Posterior vena cava (tissue), 2 donors: ENCODE results near the gene ENOX2. TPM values are rescaled to one million over a fixed set of nuclear protein-coding genes. Genes with fewer than 3 reads are reported as not detected.
"Not testable (repeated sequence)": the region's sequence is repeated elsewhere in the genome, so short reads cannot be mapped to it uniquely, and the experiment has no call there.

ENCODE experiments used
- DNase-seq: peaks from one replicate; pipeline ENCODE4 v3.0.0-alpha.2; 2020; ENCODE audit warnings: low spot score
- intact Hi-C, 2 donors: fragments of 100-400 bp; cut with DNase I; formaldehyde crosslinking; loops; one replicate each; pipeline versions ENCODE4 v1.14.1 to v1.14.2; 2022 to 2023
- total RNA-seq, 2 donors: library from RNA; stranded (reverse); fragmentation: NEBNext Ultra II Directional; extraction: Animal tissue kit (Norgen Biotek cat#: 25700); gene quantifications; one replicate each; pipeline ENCODE4 v1.2.1, GENCODE V29; 2021
- donor health status: DM: yes; HTN: yes; CAD: no.
- donor health status: DM: yes; HTN: yes; CAD: no.

ENOX2 gene
- total RNA-seq, 2 donors from 2014 or later, result 21.1 to 23.6 TPM

GRCh38 chrX:130716781-130717413 is 186.1 kb downstream of the ENOX2 start:
- intact Hi-C loops, result no loop called here
- DNase-seq, result no peak

GRCh38 chrX:130716346-130716745 is 186.7 kb downstream of the ENOX2 start:
- no peak for DNase-seq
- intact Hi-C loops, result no loop called here

GRCh38 chrX:130715299-130715698 is 187.7 kb downstream of the ENOX2 start:
- no peak for DNase-seq
- intact Hi-C loops, result no loop called here

DNA sequence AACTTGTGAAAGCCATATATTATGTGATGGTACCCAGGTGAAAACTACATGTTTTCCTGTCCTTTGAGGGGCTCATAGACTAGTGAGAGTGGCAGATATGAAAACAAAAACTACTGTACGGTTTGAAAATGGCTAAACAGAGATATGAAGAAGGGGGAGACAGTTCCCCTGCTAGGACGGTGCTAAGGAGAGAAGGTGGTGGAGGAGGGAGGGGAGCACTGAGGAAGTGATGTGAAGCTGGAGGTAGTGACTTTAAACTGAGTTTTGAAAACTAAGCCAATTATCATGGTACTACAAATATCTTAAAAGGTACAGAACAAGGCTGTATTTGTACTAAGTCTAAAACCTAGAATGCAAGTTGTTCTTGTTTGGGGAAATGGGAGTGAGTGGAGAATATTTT is 188.3 kb downstream of the ENOX2 start:
- no peak for DNase-seq
- intact Hi-C loops, result no loop called here

GRCh38 chrX:130714135-130714534 is 188.9 kb downstream of the ENOX2 start:
- no peak for DNase-seq
- intact Hi-C loops, result no loop called here

DNA sequence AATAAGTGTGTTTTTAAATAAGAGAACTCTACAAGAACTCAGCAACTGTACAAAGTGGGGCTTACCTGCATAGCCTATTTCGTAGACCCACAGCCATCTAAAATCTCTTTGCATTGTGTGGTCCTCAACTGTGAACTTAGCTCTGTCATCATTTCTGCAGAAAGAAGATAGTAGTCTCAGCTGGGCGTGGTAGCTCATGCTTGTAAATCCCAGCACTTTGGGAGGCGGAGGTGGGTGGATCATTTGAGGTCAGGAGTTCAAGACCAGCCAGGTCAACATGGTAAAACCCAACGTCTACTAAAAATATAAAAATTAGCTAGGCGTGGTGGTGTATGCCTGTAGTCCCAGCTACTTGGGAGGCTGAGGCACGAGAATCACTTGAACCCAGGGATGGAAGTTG is 193.8 kb downstream of the ENOX2 start:
- intact Hi-C loops, result not testable (repeated sequence)

DNA sequence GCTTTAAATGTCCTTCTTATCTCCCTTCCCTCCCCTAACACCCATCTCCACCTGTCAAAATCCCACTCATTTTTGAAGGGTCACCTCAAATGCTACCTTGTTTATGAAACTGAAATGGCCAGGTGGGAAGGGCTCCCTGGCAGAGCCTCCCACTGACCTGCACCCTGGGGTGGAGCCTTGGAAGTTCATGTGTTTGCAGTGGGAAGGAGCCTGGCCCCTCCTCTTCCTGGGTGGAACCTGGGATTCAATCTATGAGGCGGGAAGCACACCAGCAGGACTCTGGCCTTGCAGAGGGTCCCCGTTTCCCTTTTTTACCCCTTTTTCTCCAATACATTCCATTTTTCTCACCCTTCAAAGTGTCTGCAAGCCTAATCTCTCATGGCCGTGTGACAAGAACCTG is 197.4 kb downstream of the ENOX2 start:
- DNase-seq, result no peak
- intact Hi-C loops, result no loop called here

More for the DNA sequence above, 193.8 kb downstream of the ENOX2 start:
- DNase-seq, result not testable (repeated sequence)

DNA sequence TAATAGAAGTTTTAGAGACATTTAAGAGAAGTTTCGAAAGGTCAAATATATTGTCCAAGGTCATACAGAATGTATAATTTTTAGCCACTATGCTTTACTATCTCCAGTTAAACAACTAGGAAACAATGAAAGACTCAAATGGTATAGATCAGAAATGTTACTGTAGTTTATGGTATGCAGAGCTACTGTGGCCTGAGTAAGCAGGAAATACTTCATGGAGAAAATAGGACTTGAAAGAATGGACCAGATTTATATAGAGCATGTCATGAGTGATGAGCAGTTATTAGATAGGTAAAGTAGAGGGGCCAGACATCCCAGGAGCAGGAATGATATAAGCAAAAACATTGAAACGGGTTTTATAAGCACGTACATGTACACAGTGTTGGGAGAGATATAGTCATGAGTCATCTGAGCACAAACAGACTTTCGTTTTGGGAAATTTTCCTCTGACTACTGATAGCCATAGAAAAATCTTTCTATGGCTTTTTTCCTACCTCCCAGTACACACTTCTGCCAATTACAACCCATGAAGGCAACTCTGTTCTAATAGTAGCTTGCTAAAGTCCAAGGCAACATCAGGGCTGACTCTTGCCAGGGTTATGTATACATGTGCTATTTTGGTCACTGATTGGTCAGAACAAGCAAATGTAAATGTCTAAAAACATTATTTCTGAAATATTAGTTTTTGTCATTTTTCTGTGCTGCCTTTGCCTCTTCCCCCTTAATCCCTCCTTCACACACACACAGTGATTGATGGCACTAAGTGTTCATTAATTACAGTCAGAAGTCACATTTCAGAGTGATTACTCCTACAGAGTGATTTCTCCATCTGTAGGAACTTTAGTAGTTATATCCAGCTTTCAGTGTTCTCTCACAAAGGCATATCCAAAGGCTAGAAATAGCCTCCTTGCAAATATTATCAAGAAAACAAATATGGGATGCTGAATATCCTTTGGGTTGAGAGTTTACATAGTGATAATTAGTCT is 198.7 kb downstream of the ENOX2 start:
- intact Hi-C loops, result no loop called here
- no peak for DNase-seq

DNA sequence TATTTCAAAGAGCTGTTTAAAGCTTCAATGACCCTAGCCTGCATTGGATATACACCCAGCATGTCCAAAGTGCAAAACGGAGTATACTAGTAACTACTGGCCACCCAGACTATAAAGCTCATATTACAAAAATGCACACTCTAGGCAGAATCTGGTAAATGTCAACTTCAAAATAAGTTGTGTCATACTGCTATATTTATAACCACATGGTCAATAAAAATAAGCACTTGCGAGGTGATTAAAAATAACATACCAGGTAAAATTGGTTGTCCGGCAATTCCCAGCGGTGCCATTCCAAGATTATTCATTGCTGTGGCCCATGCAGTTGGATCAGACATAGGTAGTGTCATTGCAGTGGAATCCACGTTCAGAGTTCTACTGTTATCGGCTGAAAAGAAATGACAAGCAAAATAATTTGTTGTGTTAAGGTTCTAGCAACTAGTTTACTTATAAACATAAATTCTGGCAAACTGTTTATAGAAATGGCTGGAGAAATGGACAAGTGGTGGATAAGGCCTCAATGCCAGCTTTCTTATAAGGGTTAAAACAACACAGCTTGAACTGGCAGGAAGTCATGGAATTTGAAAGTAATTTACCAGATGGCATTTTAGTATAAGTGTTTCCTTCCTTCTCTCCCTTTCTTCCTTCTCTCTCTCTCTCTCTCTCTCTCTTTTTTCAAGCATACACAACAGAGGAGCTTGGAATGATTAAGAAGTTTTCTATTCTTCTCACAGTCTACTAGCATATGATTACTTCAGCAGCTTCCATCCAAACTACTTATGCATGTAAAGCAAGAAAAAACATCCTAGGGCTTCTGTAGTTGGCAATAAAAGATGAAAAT is 199.9 kb downstream of the ENOX2 start:
- DNase-seq, result no peak
- intact Hi-C loops, result no loop called here

DNA sequence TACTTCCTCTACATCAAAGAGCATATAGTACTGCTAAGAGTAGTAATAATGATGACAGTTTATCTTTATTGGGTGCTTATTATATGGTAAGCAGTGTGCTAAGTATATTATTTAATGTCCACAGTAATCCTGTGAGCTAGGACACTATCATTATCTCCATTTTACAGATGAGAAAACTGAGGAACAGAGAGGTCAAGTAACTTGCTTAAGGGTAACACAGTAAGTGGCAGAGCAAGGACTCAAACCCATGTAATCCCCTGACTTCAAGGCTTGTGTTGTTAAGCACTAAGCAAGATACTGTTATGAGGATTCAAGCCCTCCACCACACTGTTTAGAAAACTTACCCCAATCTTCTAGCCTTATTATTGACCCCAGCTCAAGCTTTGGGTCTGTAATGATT is 202.4 kb downstream of the ENOX2 start:
- DNase-seq, result no peak
- intact Hi-C loops, result no loop called here

DNA sequence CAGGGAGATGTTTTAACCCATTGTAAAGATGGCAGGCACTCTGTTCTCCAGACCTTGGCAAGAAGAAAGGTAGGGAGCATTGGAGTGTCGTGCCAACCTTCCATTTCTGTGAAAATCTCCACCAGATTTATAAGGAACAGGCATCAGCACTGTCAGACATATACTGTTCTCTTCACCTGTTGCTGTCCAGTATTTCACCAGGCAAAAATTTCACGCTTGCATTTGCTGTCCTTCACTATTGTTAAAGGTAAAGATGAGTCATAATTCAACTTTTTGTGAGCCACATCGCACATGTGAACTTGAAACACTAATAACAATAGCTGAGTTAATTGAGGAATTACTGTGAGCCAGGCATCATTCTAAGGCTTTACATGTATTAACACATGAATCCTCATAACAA is 203.4 kb downstream of the ENOX2 start:
- intact Hi-C loops, result no loop called here
- DNase-seq, result no peak

GRCh38 chrX:130696542-130696941 is 206.5 kb downstream of the ENOX2 start:
- intact Hi-C loops, result no loop called here
- no peak for DNase-seq

GRCh38 chrX:130695931-130696330 is 207.1 kb downstream of the ENOX2 start:
- DNase-seq, result no peak
- intact Hi-C loops, result no loop called here

- no peak for DNase-seq
- intact Hi-C loops, result no loop called here
Measured at GRCh38 chrX:130694983-130695382, 208.0 kb downstream of the ENOX2 start.

DNA sequence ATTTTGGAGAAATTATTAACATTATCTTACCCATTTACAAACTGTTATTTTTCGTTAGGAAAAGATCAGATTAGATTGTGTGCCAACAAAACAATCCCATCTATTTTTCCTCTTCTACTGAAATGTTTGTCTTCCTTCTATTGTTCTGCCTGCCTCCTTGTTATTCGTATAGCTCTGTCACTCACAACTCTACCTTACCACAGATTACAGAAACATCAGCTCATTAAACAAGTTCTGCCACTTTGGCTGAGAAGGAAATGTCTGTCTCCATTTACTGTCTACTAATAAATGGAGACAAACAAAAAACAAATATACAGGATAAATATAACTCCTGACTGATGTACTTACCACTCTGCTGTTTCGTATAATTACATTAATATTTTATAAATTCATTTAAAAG is 211.4 kb downstream of the ENOX2 start:
- intact Hi-C loops, result no loop called here
- DNase-seq, result no peak

GRCh38 chrX:130688360-130688759 is 214.6 kb downstream of the ENOX2 start:
- no peak for DNase-seq
- intact Hi-C loops, result no loop called here

DNA sequence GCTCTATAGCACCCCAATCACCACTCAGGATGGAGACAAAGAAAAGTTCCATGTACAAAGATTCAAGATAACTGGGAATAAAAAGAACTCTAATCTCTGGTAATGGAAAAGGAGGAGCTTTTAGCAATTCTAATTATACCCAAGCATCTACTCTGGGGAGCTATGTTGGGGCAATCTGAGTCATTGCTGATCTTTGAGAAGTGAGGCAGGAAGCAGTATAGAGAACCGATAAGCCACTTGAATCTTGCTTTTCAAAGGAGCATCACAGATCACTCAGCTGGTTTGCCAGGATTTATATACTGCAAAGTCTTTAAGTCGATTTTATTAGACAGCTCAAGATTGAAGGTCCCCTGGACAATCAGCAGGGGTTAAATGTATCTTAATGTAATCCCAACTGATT is 220.0 kb downstream of the ENOX2 start:
- DNase-seq, result no peak
- intact Hi-C loops, result no loop called here

GRCh38 chrX:130680164-130681035 is 222.6 kb downstream of the ENOX2 start:
- intact Hi-C loops, result no loop called here
- DNase-seq, result no peak

DNA sequence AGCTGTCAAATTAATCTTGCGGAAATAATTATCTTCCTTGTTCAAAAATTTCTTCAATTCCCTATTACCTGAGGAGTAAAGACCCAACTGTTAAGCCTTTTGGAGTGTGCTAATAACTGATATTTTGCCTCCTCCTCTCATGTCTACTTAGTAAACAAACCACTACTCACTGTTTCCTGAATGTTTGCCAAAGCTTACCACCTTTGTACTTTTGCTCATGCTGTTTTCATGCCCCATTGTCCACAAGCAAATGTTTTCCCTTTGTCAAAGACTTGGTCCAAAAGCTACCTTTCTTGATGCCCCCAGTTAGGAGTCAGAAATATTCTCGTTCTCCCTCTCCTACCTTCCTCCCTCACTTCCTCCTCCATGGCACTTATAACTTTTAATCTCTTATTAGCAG is 226.1 kb downstream of the ENOX2 start:
- intact Hi-C loops, result no loop called here
- DNase-seq, result no peak
